Calu3 (cell line): ENCODE measurements around the gene SESN3. TPM values are rescaled to one million over a fixed set of nuclear protein-coding genes. Genes with fewer than 3 reads are reported as not detected.
"Not testable (repeated sequence)": the region's sequence is repeated elsewhere in the genome, so short reads cannot be mapped to it uniquely, and the experiment has no call there.

ENCODE experiments used
- BruUV-seq: library from RNA; stranded (reverse); fragments of 400-500 nt; replicated peaks from 2 replicates; lab custom pipeline; 2021; lab: Mats Ljungman, UMichigan
- CTCF ChIA-PET: fragments of 300-600 bp; sonication (Branson Sonifier 250); formaldehyde crosslinking; loops from one replicate; lab custom pipeline; 2022; ENCODE audit warnings: antibody characterized with exemption; lab: Charles Lee
- DNase-seq: peaks from one replicate; pipeline ENCODE4 v3.0.0; 2022
- H3K27ac Mint-ChIP-seq: one replicate; pipeline ENCODE4 v1.8.0; 2022; ENCODE audit warnings: mixed read lengths; ENCODE audit not compliant: unreplicated experiment
- H3K27me3 Mint-ChIP-seq: one replicate; pipeline ENCODE4 v1.8.0; 2022; ENCODE audit warnings: mixed read lengths; ENCODE audit not compliant: unreplicated experiment
- H3K36me3 Mint-ChIP-seq: one replicate; pipeline ENCODE4 v1.8.0; 2022; ENCODE audit warnings: mild to moderate bottlenecking, moderate library complexity, mixed read lengths; ENCODE audit not compliant: insufficient read depth, unreplicated experiment
- H3K4me1 Mint-ChIP-seq: one replicate; pipeline ENCODE4 v1.8.0; 2022; ENCODE audit warnings: mild to moderate bottlenecking, low read depth, mixed read lengths; ENCODE audit not compliant: unreplicated experiment
- H3K4me3 Mint-ChIP-seq: one replicate; pipeline ENCODE4 v1.8.0; 2022; ENCODE audit warnings: mild to moderate bottlenecking, low read depth, moderate library complexity, mixed read lengths; ENCODE audit not compliant: unreplicated experiment
- H3K9me3 Mint-ChIP-seq: one replicate; pipeline ENCODE4 v1.8.0; 2022; ENCODE audit warnings: low read depth, mixed read lengths; ENCODE audit not compliant: unreplicated experiment
- CTCF ChIP-seq: fragments of 200-600 bp; IDR thresholded peaks from one replicate; pipeline ENCODE4 v1.8.0; 2022; ENCODE audit warnings: antibody characterized with exemption; ENCODE audit not compliant: unreplicated experiment
- intact Hi-C: fragments of 100-400 bp; cut with micrococcal nuclease; formaldehyde crosslinking; loops from one replicate; pipeline ENCODE4 v1.10.0; 2022; ENCODE audit not compliant: unreplicated experiment
- total RNA-seq: library from RNA; stranded (reverse); gene quantifications from 2 replicates; pipeline ENCODE4 v1.2.3, GENCODE V29; 2022

SESN3 gene
- total RNA-seq, 1 experiment from 2014 or later = 5.6 TPM

DNA sequence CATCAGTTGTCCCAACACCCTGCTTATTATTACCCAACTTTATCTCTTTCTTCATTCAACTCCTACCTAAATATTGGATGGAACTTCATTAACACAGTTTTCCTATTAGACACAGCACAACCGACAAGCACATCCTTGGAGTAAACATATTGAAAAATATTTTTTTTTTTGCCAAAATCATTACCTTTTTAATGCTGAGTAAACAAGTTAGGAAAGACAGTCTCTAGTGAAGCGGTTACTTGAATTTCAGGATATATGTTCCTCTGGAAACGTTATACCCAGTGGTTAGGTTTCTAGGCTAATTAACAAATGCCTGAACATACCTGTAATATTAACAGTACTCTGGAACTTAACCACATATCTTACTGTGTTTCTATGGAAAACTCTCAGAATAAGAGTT is 11.4 kb downstream of the SESN3 start:
- intact Hi-C loops = no loop called here
- Mint-ChIP-seq H3K27me3 (no peaks in the 10 kb centered on the region), H3K4me3 (no peak overlapping the region), H3K36me3 (no peaks in the 10 kb centered on the region), H3K9me3 (no peaks in the 10 kb centered on the region), H3K27ac (no peak overlapping the region), H3K4me1 (no peaks in the 10 kb centered on the region)
- CTCF ChIA-PET = no interaction called here
- TF ChIP-seq CTCF = no peak
- BruUV-seq = no TSS peak
- no peak for DNase-seq

GRCh38 chr11:95218149-95218548 is 12.9 kb downstream of the SESN3 start:
- H3K4me3 Mint-ChIP-seq = no peak overlapping the region
- no peak for TF ChIP-seq CTCF
- DNase-seq = no peak
- CTCF ChIA-PET = no interaction called here
- H3K4me1 Mint-ChIP-seq = no peaks in the 10 kb centered on the region
- no peaks in the 10 kb centered on the region for H3K27me3 Mint-ChIP-seq
- H3K36me3 Mint-ChIP-seq = no peaks in the 10 kb centered on the region
- intact Hi-C loops = no loop called here
- no peak overlapping the region for H3K27ac Mint-ChIP-seq
- no TSS peak for BruUV-seq
- no peaks in the 10 kb centered on the region for H3K9me3 Mint-ChIP-seq

DNA sequence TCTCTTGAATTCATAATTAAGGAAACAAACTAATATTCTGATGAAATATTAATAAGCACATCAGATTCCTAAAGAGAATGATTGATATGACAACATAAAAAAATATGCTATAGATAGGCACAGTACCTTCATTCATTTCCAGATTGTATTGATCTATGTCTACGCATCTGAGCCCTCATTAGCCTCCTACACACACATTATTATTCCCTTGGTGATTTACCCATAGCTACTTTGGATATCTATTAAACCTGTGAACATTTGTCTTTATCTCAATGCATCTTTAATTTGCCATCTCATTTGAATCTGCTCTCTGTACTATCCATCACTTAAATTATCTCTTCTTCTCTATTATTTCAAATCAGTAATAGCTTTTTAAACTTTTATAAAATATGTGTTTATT is 18.4 kb downstream of the SESN3 start:
- Mint-ChIP-seq H3K4me1 (no peaks in the 10 kb centered on the region), H3K36me3 (no peaks in the 10 kb centered on the region), H3K27ac (no peak overlapping the region), H3K4me3 (no peak overlapping the region), H3K27me3 (no peaks in the 10 kb centered on the region), H3K9me3 (no peaks in the 10 kb centered on the region)
- no TSS peak for BruUV-seq
- CTCF ChIA-PET = no interaction called here
- no peak for DNase-seq
- intact Hi-C loops = no loop called here
- TF ChIP-seq CTCF = no peak

DNA sequence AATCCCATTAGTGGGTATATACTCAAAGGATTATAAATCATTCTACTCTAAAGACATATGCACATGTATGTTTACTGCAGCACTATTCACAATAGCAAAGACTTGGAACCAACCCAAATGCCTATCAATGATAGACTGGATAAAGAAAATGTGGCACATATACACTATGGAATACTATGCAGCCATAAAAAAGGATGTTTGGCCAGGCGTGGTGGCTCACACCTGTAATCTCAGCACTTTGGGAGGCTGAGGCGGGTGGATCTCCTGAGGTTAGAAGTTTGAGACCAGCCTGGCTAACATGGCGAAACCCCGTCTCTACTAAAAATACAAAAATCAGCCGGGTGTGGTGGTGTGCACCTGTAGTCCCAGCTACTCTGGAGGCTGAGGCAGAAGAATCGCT is 21.5 kb downstream of the SESN3 start:
- H3K36me3 Mint-ChIP-seq, H3K4me1 Mint-ChIP-seq, DNase-seq, BruUV-seq, intact Hi-C loops, H3K27me3 Mint-ChIP-seq, CTCF ChIA-PET, H3K4me3 Mint-ChIP-seq, H3K9me3 Mint-ChIP-seq, H3K27ac Mint-ChIP-seq: not testable (repeated sequence)

DNA sequence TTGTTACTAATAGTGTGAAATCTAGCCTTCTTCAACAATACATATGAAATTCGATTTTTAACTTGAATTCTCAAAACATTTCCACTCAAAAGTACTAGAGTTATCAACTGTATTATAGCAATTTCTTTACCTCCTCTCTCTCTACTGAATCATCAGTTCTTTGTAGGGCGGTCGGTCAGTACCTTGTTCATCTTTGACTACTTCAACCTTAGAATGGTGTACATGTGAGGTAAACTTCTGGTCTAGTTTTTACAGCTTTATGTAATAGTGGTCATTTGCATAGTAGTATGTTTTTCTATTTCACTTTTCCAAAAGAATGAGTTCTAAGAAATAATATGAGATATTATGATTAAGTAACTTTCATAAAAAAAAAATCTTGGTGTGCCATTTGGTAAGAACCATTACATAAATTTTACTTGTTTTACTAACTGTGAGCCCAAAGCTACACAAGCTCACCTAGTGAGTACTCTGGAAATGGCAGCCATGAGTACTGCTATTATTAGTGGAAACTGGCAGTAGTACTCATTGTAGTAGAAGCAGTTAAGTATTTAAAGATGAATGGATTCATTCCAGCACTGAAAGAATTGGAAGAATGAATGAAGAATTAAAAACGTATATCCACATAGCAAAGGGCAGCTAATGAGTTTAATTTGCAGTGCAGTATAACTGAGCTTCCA is 30.1 kb downstream of the SESN3 start:
- no TSS peak for BruUV-seq
- CTCF ChIA-PET = no interaction called here
- no peak overlapping the region for H3K4me3 Mint-ChIP-seq
- no peak for TF ChIP-seq CTCF
- no peak for DNase-seq
- H3K9me3 Mint-ChIP-seq = no peaks in the 10 kb centered on the region
- H3K27me3 Mint-ChIP-seq = no peaks in the 10 kb centered on the region
- no peaks in the 10 kb centered on the region for H3K36me3 Mint-ChIP-seq
- intact Hi-C loops = no loop called here
- H3K4me1 Mint-ChIP-seq = no peaks in the 10 kb centered on the region
- no peak overlapping the region for H3K27ac Mint-ChIP-seq
